Sigmoid colon (tissue), 4 donors: ENCODE data around the gene LLGL1.

Source experiments
- CTCF ChIP-seq, 4 experiments: fragments of 450-650 bp in 3 of 4; fragments of 200-600 bp in 1 of 4; IDR thresholded peaks; one replicate each; pipeline ENCODE4 v1.5.1; 2016 to 2019; ENCODE audit warnings: antibody characterized with exemption in 4 of 4, mild to moderate bottlenecking in 3 of 4, moderate library complexity in 2 of 4
- EP300 ChIP-seq, 4 donors: sonication (generic); formaldehyde crosslinking; IDR thresholded peaks; one replicate each; pipeline ENCODE4 v1.6.1; 2017; ENCODE audit warnings: antibody characterized with exemption in 4 of 4
- POLR2A ChIP-seq, 2 donors: fragments of 450-650 bp; IDR thresholded peaks; one replicate each; pipeline ENCODE4 v1.6.1; 2016; ENCODE audit warnings: antibody characterized with exemption in 2 of 2, mild to moderate bottlenecking in 2 of 2, moderate library complexity in 2 of 2
- POLR2AphosphoS5 ChIP-seq, 4 donors: sonication (generic); formaldehyde crosslinking; IDR thresholded peaks; one replicate each; pipeline ENCODE4 v1.6.1; 2017; ENCODE audit warnings: antibody characterized with exemption in 4 of 4

GRCh38 chr17:18179804-18180203 is 45.6 kb upstream of the LLGL1 start:
- TF ChIP-seq CTCF (IDR thresholded peaks at IDR 0.05) (no peak), POLR2AphosphoS5 (IDR thresholded peaks at IDR 0.05) (no peak), POLR2A (IDR thresholded peaks at IDR 0.05) (no peak), EP300 (IDR thresholded peaks at IDR 0.05) (no peak)
